ENCODE data around the gene GSK3B. TPM values are rescaled to one million over a fixed set of nuclear protein-coding genes. Genes with fewer than 3 reads are reported as not detected.

Gene GSK3B
- total and polyA plus RNA-seq, 2 donors (not counting 1 experiment from before 2014, with no cell fraction given), result 12.3 to 33.3 TPM

DNA sequence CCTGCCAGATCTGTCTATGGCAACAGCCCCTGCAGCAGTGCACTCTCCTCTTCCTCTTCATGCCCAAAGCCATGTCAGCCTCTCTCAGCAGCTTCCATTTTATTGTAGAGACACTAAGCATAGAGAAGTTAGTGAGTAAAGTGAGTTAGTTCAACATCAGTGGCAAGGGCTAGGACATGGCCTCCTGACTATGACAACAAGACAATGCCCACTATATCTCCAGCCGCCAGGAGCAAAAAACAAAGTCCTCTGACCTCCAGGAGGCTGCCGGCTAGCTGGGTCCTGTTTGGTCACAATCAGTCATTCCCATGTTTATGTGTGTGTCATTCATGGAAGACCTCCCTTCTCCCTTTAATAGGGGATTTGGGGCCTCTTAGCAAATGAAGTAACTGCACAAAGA lies 297.5 kb downstream of the GSK3B start:
- no peak overlapping the region for H3K27ac Mint-ChIP-seq
- ChIA-PET CTCF (no interaction called here), POLR2A (no interaction called here)
- H3K4me3 Mint-ChIP-seq, result no peak overlapping the region
- no peaks in the 10 kb centered on the region for H3K79me2 ChIP-seq (ENCODE audit: control insufficient read depth, insufficient read depth, low read length)
- H3K4me1 ChIP-seq (ENCODE audit: control insufficient read depth in 2 of 2, insufficient read depth in 2 of 2, low read length in 2 of 2), result no peaks in the 10 kb centered on the region
- no peaks in the 10 kb centered on the region for H3K36me3 ChIP-seq (replicated peaks in 1 of 2; ENCODE audit: control extremely low read depth in 1 of 2, control insufficient read depth in 1 of 2, extremely low read depth in 1 of 2, insufficient read depth in 2 of 2, low read length in 1 of 2)
- TF ChIP-seq CTCF (IDR thresholded peaks at IDR 0.05) (no peak), EZH2 (IDR thresholded peaks at IDR 0.05; ENCODE audit: borderline replicate concordance, insufficient read depth, low read depth, low read length, poor library complexity, severe bottlenecking) (no peak)
- no peak overlapping the region for H3K4me2 ChIP-seq (replicated peaks; ENCODE audit: low read depth, low read length, poor library complexity, severe bottlenecking)
- H3K27me3 Mint-ChIP-seq, result peaks cover 28% of the 10 kb centered on the region
- H3K27ac ChIP-seq (ENCODE audit: low read length in 2 of 2), result no peak overlapping the region
- no CpG with 5 or more reads among the region's 2 CpGs for WGBS (ENCODE audit: insufficient coverage)
- no peaks in the 10 kb centered on the region for H3K27me3 ChIP-seq (replicated peaks in 1 of 4; ENCODE audit: control extremely low read depth in 1 of 4, control insufficient read depth in 3 of 4, insufficient read depth in 4 of 4, low read length in 3 of 4)
- no peaks in the 10 kb centered on the region for H3K9me3 Mint-ChIP-seq (ENCODE audit: insufficient read depth)
- no peaks in the 10 kb centered on the region for H3K4me1 Mint-ChIP-seq
- intact Hi-C loops (cut with micrococcal nuclease), result no loop called here
- H2AFZ ChIP-seq (ENCODE audit: insufficient read depth, low read depth, low read length, poor library complexity, severe bottlenecking), result no peak overlapping the region
- H4K20me1 ChIP-seq (ENCODE audit: control insufficient read depth, insufficient read depth, low read length, poor library complexity, severe bottlenecking), result no peaks in the 10 kb centered on the region
- H3K9ac ChIP-seq (ENCODE audit: low read length), result no peak overlapping the region
- ATAC-seq (ENCODE audit: low read depth) (no peak), DNase-seq (no peak)
- no peak overlapping the region for H3K4me3 ChIP-seq (ENCODE audit: control extremely low read depth in 1 of 5, extremely low read depth in 1 of 5, insufficient read depth in 1 of 5, low read depth in 2 of 5, low read length in 4 of 5)
- H3K9me3 ChIP-seq (ENCODE audit: control extremely low read depth in 1 of 3, control insufficient read depth in 2 of 3, insufficient read depth in 1 of 3, low read length in 2 of 3), result no peaks in the 10 kb centered on the region

- intact Hi-C loops (cut with micrococcal nuclease), result no loop called here
- 96% methylated on average over 2 of the region's 2 CpGs for WGBS (ENCODE audit: insufficient coverage)
- peaks cover 24% of the 10 kb centered on the region for H3K27me3 Mint-ChIP-seq
- no peaks in the 10 kb centered on the region for H3K4me1 ChIP-seq (ENCODE audit: control insufficient read depth in 2 of 2, insufficient read depth in 2 of 2, low read length in 2 of 2)
- no peak overlapping the region for H3K4me3 Mint-ChIP-seq
- no peaks in the 10 kb centered on the region for H4K20me1 ChIP-seq (ENCODE audit: control insufficient read depth, insufficient read depth, low read length, poor library complexity, severe bottlenecking)
- no peaks in the 10 kb centered on the region for H3K4me1 Mint-ChIP-seq
- ChIA-PET POLR2A (no interaction called here), CTCF (no interaction called here)
- no peak overlapping the region for H3K27ac Mint-ChIP-seq
- no peaks in the 10 kb centered on the region for H3K9me3 Mint-ChIP-seq (ENCODE audit: insufficient read depth)
- H3K27me3 ChIP-seq (replicated peaks in 1 of 4; ENCODE audit: control extremely low read depth in 1 of 4, control insufficient read depth in 3 of 4, insufficient read depth in 4 of 4, low read length in 3 of 4), result no peaks in the 10 kb centered on the region
- H3K79me2 ChIP-seq (ENCODE audit: control insufficient read depth, insufficient read depth, low read length), result no peaks in the 10 kb centered on the region
- no peak overlapping the region for H2AFZ ChIP-seq (ENCODE audit: insufficient read depth, low read depth, low read length, poor library complexity, severe bottlenecking)
- no peak for ATAC-seq (ENCODE audit: low read depth)
- H3K9ac ChIP-seq (ENCODE audit: low read length), result no peak overlapping the region
- no peak overlapping the region for H3K27ac ChIP-seq (ENCODE audit: low read length in 2 of 2)
- no peak for TF ChIP-seq EZH2 (IDR thresholded peaks at IDR 0.05; ENCODE audit: borderline replicate concordance, insufficient read depth, low read depth, low read length, poor library complexity, severe bottlenecking)
- no peak for TF ChIP-seq CTCF (IDR thresholded peaks at IDR 0.05)
- no peaks in the 10 kb centered on the region for H3K36me3 ChIP-seq (replicated peaks in 1 of 2; ENCODE audit: control extremely low read depth in 1 of 2, control insufficient read depth in 1 of 2, extremely low read depth in 1 of 2, insufficient read depth in 2 of 2, low read length in 1 of 2)
- no peak overlapping the region for H3K4me2 ChIP-seq (replicated peaks; ENCODE audit: low read depth, low read length, poor library complexity, severe bottlenecking)
- no peaks in the 10 kb centered on the region for H3K9me3 ChIP-seq (ENCODE audit: control extremely low read depth in 1 of 3, control insufficient read depth in 2 of 3, insufficient read depth in 1 of 3, low read length in 2 of 3)
- H3K4me3 ChIP-seq (ENCODE audit: control extremely low read depth in 1 of 5, extremely low read depth in 1 of 5, insufficient read depth in 1 of 5, low read depth in 2 of 5, low read length in 4 of 5), result no peak overlapping the region
- no peak for DNase-seq
Measured at GRCh38 chr3:119796368-119796767, 297.9 kb downstream of the GSK3B start.

All from B cell (primary cell).